Activated naive CD8-positive, alpha-beta T cell treated with anti-CD3 and anti-CD28 coated beads, Interleukin-2, amount 10 ng/mL, durations not matched to agents 7 days and 5 days (primary cell): ENCODE measurements around the gene HDHD5. TPM values are rescaled to one million over a fixed set of nuclear protein-coding genes. Genes with fewer than 3 reads are reported as not detected.

Source experiments
- ATAC-seq: fragments of 150-1000 bp; cut with Tn5 transposase; one replicate; pipeline ENCODE4 v1.10.0; 2021; ENCODE audit warnings: low read depth, moderate library complexity
- POLR2A ChIA-PET: fragments of 350-600 bp; sonication (Branson Sonifier 250); formaldehyde crosslinking; loops from one replicate; lab custom pipeline; 2021; ENCODE audit warnings: antibody characterized with exemption; lab: Charles Lee
- DNase-seq: peaks from one replicate; pipeline ENCODE4 v3.0.0; 2021
- H3K27ac Mint-ChIP-seq: one replicate; pipeline ENCODE4 v1.8.0; 2022; ENCODE audit warnings: mild to moderate bottlenecking, mixed read lengths
- H3K27me3 Mint-ChIP-seq: one replicate; pipeline ENCODE4 v1.8.0; 2022; ENCODE audit warnings: mild to moderate bottlenecking, moderate library complexity, mixed read lengths
- H3K36me3 Mint-ChIP-seq: one replicate; pipeline ENCODE4 v1.8.0; 2021; ENCODE audit warnings: mild to moderate bottlenecking, mixed read lengths
- H3K4me1 Mint-ChIP-seq: one replicate; pipeline ENCODE4 v1.8.0; 2021; ENCODE audit warnings: mixed read lengths
- H3K4me3 Mint-ChIP-seq: one replicate; pipeline ENCODE4 v1.8.0; 2022; ENCODE audit warnings: mild to moderate bottlenecking, moderate library complexity, mixed read lengths
- H3K9me3 Mint-ChIP-seq: one replicate; pipeline ENCODE4 v1.8.0; 2021; ENCODE audit warnings: mixed read lengths
- total RNA-seq, 2 experiments: library from RNA; stranded (reverse); gene quantifications; one replicate each; pipeline ENCODE4 v1.2.3, GENCODE V29; 2021

The HDHD5 gene
- total RNA-seq, 2 experiments from 2014 or later = 33.7 to 34.7 TPM

DNA sequence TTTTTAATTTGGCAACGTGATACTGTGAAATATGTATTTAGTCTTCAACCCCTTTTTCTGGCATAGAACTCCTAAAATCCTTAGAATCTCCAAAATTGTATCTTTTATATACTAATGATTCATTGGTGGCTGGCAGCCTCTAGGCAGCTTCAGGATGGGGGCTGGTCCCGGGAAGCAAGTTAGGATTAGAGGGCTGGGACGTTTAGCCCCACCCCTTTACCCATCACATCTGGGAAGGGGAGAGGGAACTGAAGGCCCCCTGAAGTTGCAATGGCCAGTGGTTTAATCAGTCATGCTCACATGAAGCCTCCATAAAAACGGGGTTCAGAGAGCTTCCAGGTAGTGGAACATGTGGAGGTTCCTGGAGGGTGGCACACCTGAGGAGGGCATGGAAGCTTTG lies 67.2 kb downstream of the HDHD5 start:
- no peaks in the 10 kb centered on the region for H3K27me3 Mint-ChIP-seq
- H3K36me3 Mint-ChIP-seq = peaks cover 17% of the 10 kb centered on the region
- POLR2A ChIA-PET = interaction anchor here (1.0 to 1.6 kb wide), 2 partner anchors 15 to 80 kb away, joined by 3 to 6 read pairs; no protein-coding TSS in a partner anchor
- H3K4me3 Mint-ChIP-seq = no peak overlapping the region
- peaks cover 54% of the 10 kb centered on the region for H3K4me1 Mint-ChIP-seq
- ATAC-seq (no peak), DNase-seq (peak; percentile 0)
- no peaks in the 10 kb centered on the region for H3K9me3 Mint-ChIP-seq
- H3K27ac Mint-ChIP-seq = no peak overlapping the region

GRCh38 chr22:17090550-17090949 lies 68.5 kb downstream of the HDHD5 start:
- ATAC-seq (no peak), DNase-seq (no peak)
- Mint-ChIP-seq H3K4me3 (no peak overlapping the region), H3K9me3 (no peaks in the 10 kb centered on the region), H3K36me3 (peaks cover 18% of the 10 kb centered on the region), H3K4me1 (peaks cover 60% of the 10 kb centered on the region), H3K27ac (no peak overlapping the region), H3K27me3 (no peaks in the 10 kb centered on the region)
- POLR2A ChIA-PET = no interaction called here

Other genes starting within 250 kb of the HDHD5 start
- gene GAB4, start 151.1 kb downstream of the HDHD5 start, total RNA-seq = not detected
- gene IL17RA, start 74.3 kb downstream of the HDHD5 start, total RNA-seq = 10 to 100 TPM; 46.7 to 48.0 TPM
- under 1 TPM; 0.08 to 0.09 TPM for gene TMEM121B, start 37.9 kb downstream of the HDHD5 start, total RNA-seq
- 10 to 100 TPM; 81.6 to 90.6 TPM for gene ADA2, start 60.2 kb upstream of the HDHD5 start, total RNA-seq
- under 1 TPM in 1 of 2 experiments, not detected in 1; 0.06 TPM for gene CECR2, start 210.2 kb upstream of the HDHD5 start, total RNA-seq